ENCODE data around the gene STPG3.

STPG3 gene

GRCh38 chr9:137281345-137282116 is 30.4 kb downstream of the STPG3 start:
- Histone ChIP-seq H3K9me3 (ENCODE audit: control insufficient read depth, low read length) (no peaks in the 10 kb centered on the region), H3K4me1 (ENCODE audit: control insufficient read depth, insufficient read depth, low read length) (peaks cover 14% of the 10 kb centered on the region), H3K36me3 (ENCODE audit: control insufficient read depth, insufficient read depth, low read length, severe bottlenecking) (no peaks in the 10 kb centered on the region), H3K9ac (ENCODE audit: low read length) (no peak overlapping the region), H3K4me3 (ENCODE audit: low read length) (no peak overlapping the region), H3K27me3 (replicated peaks; ENCODE audit: control insufficient read depth, insufficient read depth, low read length) (peaks cover 14% of the 10 kb centered on the region)
- no peak for DNase-seq (ENCODE audit: low read depth)

DNA sequence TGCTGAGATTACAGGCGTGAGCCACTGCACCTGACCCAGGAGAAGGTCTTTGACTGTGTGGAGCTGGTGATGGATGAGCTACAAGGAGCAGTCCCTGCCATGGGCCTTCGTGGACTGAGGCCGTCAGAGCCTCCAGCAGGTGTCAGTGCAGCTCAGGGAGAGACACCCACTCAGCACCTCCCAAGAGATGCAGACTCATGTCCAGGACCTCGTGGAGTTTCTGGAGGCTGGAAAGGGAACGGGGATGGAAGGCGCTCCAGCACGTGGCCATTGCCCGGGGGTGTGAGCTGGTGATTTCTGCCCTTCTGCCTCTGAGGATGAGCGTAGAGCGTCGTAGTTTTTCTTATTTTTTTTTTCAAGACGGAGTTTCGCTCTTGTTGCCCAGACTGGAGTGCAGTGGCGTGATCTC is 35.9 kb downstream of the STPG3 start:
- H3K36me3 ChIP-seq (ENCODE audit: control insufficient read depth, insufficient read depth, low read length, severe bottlenecking): no peaks in the 10 kb centered on the region
- H3K4me3 ChIP-seq (ENCODE audit: low read length): no peak overlapping the region
- peak; percentile 34 for DNase-seq (ENCODE audit: low read depth)
- no peak overlapping the region for H3K9ac ChIP-seq (ENCODE audit: low read length)
- no peaks in the 10 kb centered on the region for H3K27me3 ChIP-seq (replicated peaks; ENCODE audit: control insufficient read depth, insufficient read depth, low read length)
- no peaks in the 10 kb centered on the region for H3K4me1 ChIP-seq (ENCODE audit: control insufficient read depth, insufficient read depth, low read length)
- no peaks in the 10 kb centered on the region for H3K9me3 ChIP-seq (ENCODE audit: control insufficient read depth, low read length)

DNA sequence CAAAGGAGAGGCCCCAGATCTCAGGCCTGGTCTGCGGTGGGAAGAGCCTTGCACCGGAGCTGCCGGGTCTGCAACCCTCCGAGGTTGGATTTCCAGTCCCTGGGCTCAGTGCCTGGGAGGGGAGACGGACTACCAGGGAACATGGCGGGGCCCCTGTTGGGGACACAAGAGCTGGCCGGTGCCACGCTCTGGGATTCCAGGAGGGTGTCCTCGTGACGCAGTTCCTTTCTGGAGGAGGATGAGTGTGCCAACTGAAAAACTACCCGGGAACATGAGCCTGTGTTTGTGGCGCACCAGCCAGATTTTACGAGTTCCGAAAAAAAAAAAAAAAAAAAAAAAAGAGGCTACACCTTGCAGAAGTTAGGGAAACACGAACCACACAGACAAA is 42.0 kb downstream of the STPG3 start:
- peaks cover 41% of the 10 kb centered on the region for H3K27me3 ChIP-seq (replicated peaks; ENCODE audit: control insufficient read depth, insufficient read depth, low read length)
- H3K36me3 ChIP-seq (ENCODE audit: control insufficient read depth, insufficient read depth, low read length, severe bottlenecking): no peaks in the 10 kb centered on the region
- no peak overlapping the region for H3K9ac ChIP-seq (ENCODE audit: low read length)
- no peak overlapping the region for H3K4me3 ChIP-seq (ENCODE audit: low read length)
- H3K4me1 ChIP-seq (ENCODE audit: control insufficient read depth, insufficient read depth, low read length): no peaks in the 10 kb centered on the region
- no peak for DNase-seq (ENCODE audit: low read depth)
- peaks cover 7% of the 10 kb centered on the region for H3K9me3 ChIP-seq (ENCODE audit: control insufficient read depth, low read length)

GRCh38 chr9:137293482-137294090 is 42.5 kb downstream of the STPG3 start:
- peaks cover 7% of the 10 kb centered on the region for H3K9me3 ChIP-seq (ENCODE audit: control insufficient read depth, low read length)
- no peaks in the 10 kb centered on the region for H3K4me1 ChIP-seq (ENCODE audit: control insufficient read depth, insufficient read depth, low read length)
- no peaks in the 10 kb centered on the region for H3K36me3 ChIP-seq (ENCODE audit: control insufficient read depth, insufficient read depth, low read length, severe bottlenecking)
- peaks cover 46% of the 10 kb centered on the region for H3K27me3 ChIP-seq (replicated peaks; ENCODE audit: control insufficient read depth, insufficient read depth, low read length)
- no peak for DNase-seq (ENCODE audit: low read depth)
- no peak overlapping the region for H3K4me3 ChIP-seq (ENCODE audit: low read length)
- H3K9ac ChIP-seq (ENCODE audit: low read length): no peak overlapping the region

GRCh38 chr9:137294091-137294680 is 43.1 kb downstream of the STPG3 start:
- H3K4me1 ChIP-seq (ENCODE audit: control insufficient read depth, insufficient read depth, low read length): no peaks in the 10 kb centered on the region
- no peak overlapping the region for H3K9ac ChIP-seq (ENCODE audit: low read length)
- H3K4me3 ChIP-seq (ENCODE audit: low read length): no peak overlapping the region
- H3K9me3 ChIP-seq (ENCODE audit: control insufficient read depth, low read length): peaks cover 7% of the 10 kb centered on the region
- H3K27me3 ChIP-seq (replicated peaks; ENCODE audit: control insufficient read depth, insufficient read depth, low read length): peaks cover 52% of the 10 kb centered on the region
- DNase-seq (ENCODE audit: low read depth): no peak
- no peaks in the 10 kb centered on the region for H3K36me3 ChIP-seq (ENCODE audit: control insufficient read depth, insufficient read depth, low read length, severe bottlenecking)

DNA sequence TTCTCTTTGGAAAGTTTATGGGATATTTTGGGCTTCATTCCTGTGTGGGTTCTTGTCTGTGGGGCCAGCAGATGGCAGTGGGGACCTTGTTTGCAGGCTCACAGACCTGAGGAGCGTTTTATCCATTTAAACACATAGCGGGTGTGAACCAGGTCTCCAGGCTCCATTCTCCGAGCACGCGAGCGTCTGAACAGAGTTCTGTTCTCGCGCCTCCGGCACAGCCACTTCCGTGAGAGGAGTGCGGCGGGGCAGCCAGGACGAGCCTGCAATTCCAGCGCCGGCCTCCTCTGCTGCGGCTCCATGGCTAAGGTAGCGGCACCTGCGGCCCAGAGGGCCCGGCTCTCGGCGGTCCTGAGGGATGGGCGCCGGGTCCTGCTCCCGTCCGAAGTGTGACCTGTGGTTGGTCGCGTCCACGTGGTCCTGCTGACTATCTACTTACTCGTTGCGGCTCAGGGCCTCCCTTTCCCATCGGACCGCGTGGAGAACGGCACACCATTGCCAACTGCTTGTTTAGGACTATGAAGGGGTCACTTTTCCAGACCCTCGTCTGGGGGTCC is 43.7 kb downstream of the STPG3 start:
- H3K36me3 ChIP-seq (ENCODE audit: control insufficient read depth, insufficient read depth, low read length, severe bottlenecking): no peaks in the 10 kb centered on the region
- H3K4me1 ChIP-seq (ENCODE audit: control insufficient read depth, insufficient read depth, low read length): no peaks in the 10 kb centered on the region
- peaks cover 7% of the 10 kb centered on the region for H3K9me3 ChIP-seq (ENCODE audit: control insufficient read depth, low read length)
- no peak overlapping the region for H3K9ac ChIP-seq (ENCODE audit: low read length)
- peaks cover 58% of the 10 kb centered on the region for H3K27me3 ChIP-seq (replicated peaks; ENCODE audit: control insufficient read depth, insufficient read depth, low read length)
- DNase-seq (ENCODE audit: low read depth): no peak
- H3K4me3 ChIP-seq (ENCODE audit: low read length): no peak overlapping the region

GRCh38 chr9:137295238-137295811 is 44.2 kb downstream of the STPG3 start:
- peaks cover 7% of the 10 kb centered on the region for H3K9me3 ChIP-seq (ENCODE audit: control insufficient read depth, low read length)
- no peak overlapping the region for H3K9ac ChIP-seq (ENCODE audit: low read length)
- no peaks in the 10 kb centered on the region for H3K36me3 ChIP-seq (ENCODE audit: control insufficient read depth, insufficient read depth, low read length, severe bottlenecking)
- peaks cover 64% of the 10 kb centered on the region for H3K27me3 ChIP-seq (replicated peaks; ENCODE audit: control insufficient read depth, insufficient read depth, low read length)
- no peak overlapping the region for H3K4me3 ChIP-seq (ENCODE audit: low read length)
- no peaks in the 10 kb centered on the region for H3K4me1 ChIP-seq (ENCODE audit: control insufficient read depth, insufficient read depth, low read length)
- peak; percentile 65 for DNase-seq (ENCODE audit: low read depth)

- Histone ChIP-seq H3K9me3 (ENCODE audit: control insufficient read depth, low read length) (peaks cover 7% of the 10 kb centered on the region), H3K36me3 (ENCODE audit: control insufficient read depth, insufficient read depth, low read length, severe bottlenecking) (no peaks in the 10 kb centered on the region), H3K27me3 (replicated peaks; ENCODE audit: control insufficient read depth, insufficient read depth, low read length) (peaks cover 64% of the 10 kb centered on the region), H3K4me3 (ENCODE audit: low read length) (no peak overlapping the region), H3K9ac (ENCODE audit: low read length) (no peak overlapping the region), H3K4me1 (ENCODE audit: control insufficient read depth, insufficient read depth, low read length) (peaks cover 3% of the 10 kb centered on the region)
- DNase-seq (ENCODE audit: low read depth): no peak
These were observed 45.0 kb downstream of the STPG3 start for GRCh38 chr9:137295849-137296669.

- H3K27me3 ChIP-seq (replicated peaks; ENCODE audit: control insufficient read depth, insufficient read depth, low read length): peaks cover 64% of the 10 kb centered on the region
- H3K9ac ChIP-seq (ENCODE audit: low read length): no peak overlapping the region
- H3K4me1 ChIP-seq (ENCODE audit: control insufficient read depth, insufficient read depth, low read length): peaks cover 3% of the 10 kb centered on the region
- H3K36me3 ChIP-seq (ENCODE audit: control insufficient read depth, insufficient read depth, low read length, severe bottlenecking): no peaks in the 10 kb centered on the region
- H3K9me3 ChIP-seq (ENCODE audit: control insufficient read depth, low read length): peaks cover 7% of the 10 kb centered on the region
- H3K4me3 ChIP-seq (ENCODE audit: low read length): no peak overlapping the region
- DNase-seq (ENCODE audit: low read depth): no peak
These were observed 45.9 kb downstream of the STPG3 start for GRCh38 chr9:137296670-137297664.

DNA sequence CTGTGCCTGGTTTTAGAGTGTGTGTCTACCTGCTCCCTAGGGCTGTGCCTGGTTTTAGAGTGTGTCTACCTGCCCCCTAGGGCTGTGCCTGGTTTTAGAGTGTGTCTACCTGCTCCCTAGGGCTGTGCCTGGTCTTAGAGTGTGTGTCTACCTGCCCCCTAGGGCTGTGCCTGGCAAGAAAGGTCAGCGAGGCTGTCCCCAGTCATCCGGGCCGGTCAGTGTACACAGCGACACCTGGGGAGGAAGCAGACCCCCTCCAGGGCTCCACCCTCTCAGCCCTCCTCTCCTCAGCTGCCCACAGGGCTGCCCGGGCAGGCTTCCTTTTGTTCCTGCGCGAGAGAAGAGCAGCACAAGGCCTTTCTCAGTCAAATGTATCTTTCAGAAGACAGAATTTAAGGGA is 46.9 kb downstream of the STPG3 start:
- Histone ChIP-seq H3K9ac (ENCODE audit: low read length) (no peak overlapping the region), H3K36me3 (ENCODE audit: control insufficient read depth, insufficient read depth, low read length, severe bottlenecking) (no peaks in the 10 kb centered on the region), H3K4me1 (ENCODE audit: control insufficient read depth, insufficient read depth, low read length) (peaks cover 3% of the 10 kb centered on the region), H3K27me3 (replicated peaks; ENCODE audit: control insufficient read depth, insufficient read depth, low read length) (peaks cover 64% of the 10 kb centered on the region), H3K9me3 (ENCODE audit: control insufficient read depth, low read length) (peaks cover 7% of the 10 kb centered on the region), H3K4me3 (ENCODE audit: low read length) (no peak overlapping the region)
- DNase-seq (ENCODE audit: low read depth): no peak
